Nephron progenitor cell (in vitro differentiated cells): ENCODE data around the gene ZNF506.
A peak's percentile ranks its signal among the peaks of the same experiment; 100 is the strongest.
"Not testable (repeated sequence)": the region's sequence is repeated elsewhere in the genome, so short reads cannot be mapped to it uniquely, and the experiment has no call there.

Source experiments
- DNase-seq: peaks from one replicate; pipeline ENCODE4 v3.0.0; 2021
- H3K27ac Mint-ChIP-seq: 2 replicates; pipeline ENCODE4 v1.8.0; 2021; ENCODE audit warnings: mild to moderate bottlenecking, moderate library complexity, mixed read lengths
- H3K27me3 Mint-ChIP-seq: 2 replicates; pipeline ENCODE4 v1.8.0; 2021; ENCODE audit warnings: mild to moderate bottlenecking, low read depth, mixed read lengths; ENCODE audit not compliant: poor library complexity
- H3K36me3 Mint-ChIP-seq: 2 replicates; pipeline ENCODE4 v1.8.0; 2021; ENCODE audit warnings: low read depth, mixed read lengths
- H3K4me1 Mint-ChIP-seq: 2 replicates; pipeline ENCODE4 v1.8.0; 2021; ENCODE audit warnings: mixed read lengths
- H3K4me3 Mint-ChIP-seq: 2 replicates; pipeline ENCODE4 v1.8.0; 2021; ENCODE audit warnings: mild to moderate bottlenecking, moderate library complexity, mixed read lengths
- H3K9me3 Mint-ChIP-seq: 2 replicates; pipeline ENCODE4 v1.8.0; 2021; ENCODE audit warnings: mild to moderate bottlenecking, moderate library complexity, mixed read lengths
- TF ChIP-seq, protein P1 (sequence below): fragments of 200-600 bp; sonication (generic); IDR thresholded peaks from 2 replicates; pipeline ENCODE4 v1.5.0; 2021; ENCODE audit warnings: antibody characterized with exemption

ZNF506 gene

DNA sequence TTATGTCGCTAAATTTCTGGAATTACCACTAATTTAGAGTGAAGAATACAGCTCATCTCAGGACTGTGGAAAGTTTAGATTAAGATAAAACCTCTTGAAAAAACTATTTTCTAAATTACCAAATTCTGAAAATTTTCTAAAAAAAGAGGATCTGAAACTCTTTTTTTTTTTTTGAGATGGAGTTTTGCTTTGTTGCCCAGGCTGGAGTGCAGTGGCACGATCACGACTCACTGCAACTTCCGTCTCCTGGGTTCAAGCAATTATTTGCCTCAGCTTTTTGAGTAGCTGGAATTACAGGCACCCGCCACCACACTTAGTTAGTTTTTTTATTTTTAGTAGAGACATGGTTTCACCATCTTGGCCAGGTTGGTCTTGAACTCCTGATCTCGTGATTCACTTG lies 27.5 kb upstream of the ZNF506 start:
- H3K9me3 Mint-ChIP-seq, result peaks cover 50% of the 10 kb centered on the region
- no peak overlapping the region for H3K27ac Mint-ChIP-seq
- H3K27me3 Mint-ChIP-seq, result peaks cover 3% of the 10 kb centered on the region
- DNase-seq, result no peak
- H3K36me3 Mint-ChIP-seq, result peaks cover 4% of the 10 kb centered on the region
- TF ChIP-seq, protein P1, sequence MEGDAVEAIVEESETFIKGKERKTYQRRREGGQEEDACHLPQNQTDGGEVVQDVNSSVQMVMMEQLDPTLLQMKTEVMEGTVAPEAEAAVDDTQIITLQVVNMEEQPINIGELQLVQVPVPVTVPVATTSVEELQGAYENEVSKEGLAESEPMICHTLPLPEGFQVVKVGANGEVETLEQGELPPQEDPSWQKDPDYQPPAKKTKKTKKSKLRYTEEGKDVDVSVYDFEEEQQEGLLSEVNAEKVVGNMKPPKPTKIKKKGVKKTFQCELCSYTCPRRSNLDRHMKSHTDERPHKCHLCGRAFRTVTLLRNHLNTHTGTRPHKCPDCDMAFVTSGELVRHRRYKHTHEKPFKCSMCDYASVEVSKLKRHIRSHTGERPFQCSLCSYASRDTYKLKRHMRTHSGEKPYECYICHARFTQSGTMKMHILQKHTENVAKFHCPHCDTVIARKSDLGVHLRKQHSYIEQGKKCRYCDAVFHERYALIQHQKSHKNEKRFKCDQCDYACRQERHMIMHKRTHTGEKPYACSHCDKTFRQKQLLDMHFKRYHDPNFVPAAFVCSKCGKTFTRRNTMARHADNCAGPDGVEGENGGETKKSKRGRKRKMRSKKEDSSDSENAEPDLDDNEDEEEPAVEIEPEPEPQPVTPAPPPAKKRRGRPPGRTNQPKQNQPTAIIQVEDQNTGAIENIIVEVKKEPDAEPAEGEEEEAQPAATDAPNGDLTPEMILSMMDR, result no peak
- H3K4me3 Mint-ChIP-seq, result no peak overlapping the region
- no peaks in the 10 kb centered on the region for H3K4me1 Mint-ChIP-seq

DNA sequence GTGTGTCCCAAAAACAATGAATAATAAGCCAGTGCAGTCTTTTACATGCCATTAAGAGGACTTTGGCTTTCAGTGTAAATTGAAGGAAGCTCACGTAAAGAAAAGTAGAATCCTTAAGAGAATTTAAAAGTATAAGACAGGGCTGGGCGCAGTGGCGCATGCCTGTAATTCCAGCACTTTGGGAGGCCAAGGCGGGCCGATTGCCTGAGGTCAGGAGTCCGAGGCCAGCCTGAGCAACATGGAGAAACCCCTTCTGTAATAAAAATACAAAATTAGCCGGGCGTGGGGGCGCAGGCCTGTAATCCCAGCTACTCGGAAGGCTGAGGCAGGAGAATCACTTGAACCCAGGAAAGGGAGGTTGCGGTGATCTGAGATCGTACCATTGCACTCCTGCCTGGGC lies 26.2 kb upstream of the ZNF506 start:
- Mint-ChIP-seq H3K4me1 (no peaks in the 10 kb centered on the region), H3K27ac (no peak overlapping the region), H3K36me3 (peaks cover 9% of the 10 kb centered on the region), H3K4me3 (no peak overlapping the region), H3K27me3 (peaks cover 3% of the 10 kb centered on the region), H3K9me3 (peaks cover 62% of the 10 kb centered on the region)
- TF ChIP-seq, protein P1, result no peak
- no peak for DNase-seq

DNA sequence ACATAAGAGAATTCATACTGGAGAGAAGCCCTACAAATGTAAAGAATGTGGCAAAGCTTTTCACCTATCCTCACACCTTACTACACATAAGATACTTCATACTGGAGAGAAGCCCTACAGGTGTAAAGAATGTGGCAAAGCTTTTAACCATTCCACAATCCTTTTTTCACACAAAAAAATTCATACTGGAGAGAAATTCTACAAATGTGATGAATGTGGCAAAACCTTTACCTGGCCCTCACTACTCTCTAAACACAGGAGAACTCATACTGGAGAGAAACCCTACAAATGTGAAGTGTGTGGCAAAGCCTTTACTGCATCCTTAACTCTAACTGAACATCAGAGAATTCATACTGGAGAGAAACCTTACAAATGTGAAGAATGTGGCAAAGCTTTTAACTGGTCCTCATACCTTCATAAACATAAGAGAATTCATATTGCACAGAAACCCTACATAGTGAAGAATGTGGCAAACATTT lies 14.0 kb upstream of the ZNF506 start:
- Mint-ChIP-seq H3K4me1 (no peaks in the 10 kb centered on the region), H3K9me3 (peaks cover 81% of the 10 kb centered on the region), H3K36me3 (peaks cover 23% of the 10 kb centered on the region), H3K4me3 (no peak overlapping the region), H3K27ac (no peak overlapping the region), H3K27me3 (no peaks in the 10 kb centered on the region)
- no peak for DNase-seq
- TF ChIP-seq, protein P1, result no peak

DNA sequence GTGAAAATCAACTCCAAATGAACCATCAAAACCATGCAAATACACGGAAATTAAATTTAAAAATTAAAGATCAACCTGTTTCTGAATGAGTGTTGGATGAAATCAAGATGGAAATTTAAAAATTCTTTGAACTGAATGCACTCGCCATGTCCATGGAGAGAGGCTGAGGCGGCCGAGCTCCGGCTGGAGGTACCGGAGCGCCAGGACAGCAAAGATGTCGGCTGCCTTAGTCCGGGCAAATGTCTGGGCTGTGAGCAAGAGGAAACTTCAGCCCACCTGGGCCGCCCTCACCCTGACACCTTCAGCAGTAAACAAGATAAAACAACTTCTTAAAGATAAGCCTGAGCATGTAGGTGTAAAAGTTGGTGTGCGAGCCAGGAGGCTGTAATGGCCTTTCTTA lies 5.3 kb upstream of the ZNF506 start:
- Mint-ChIP-seq H3K27ac (no peak overlapping the region), H3K9me3 (peaks cover 98% of the 10 kb centered on the region), H3K4me1 (no peaks in the 10 kb centered on the region), H3K27me3 (peaks cover 8% of the 10 kb centered on the region), H3K36me3 (peaks cover 34% of the 10 kb centered on the region), H3K4me3 (no peak overlapping the region)
- TF ChIP-seq, protein P1, result no peak
- no peak for DNase-seq

DNA sequence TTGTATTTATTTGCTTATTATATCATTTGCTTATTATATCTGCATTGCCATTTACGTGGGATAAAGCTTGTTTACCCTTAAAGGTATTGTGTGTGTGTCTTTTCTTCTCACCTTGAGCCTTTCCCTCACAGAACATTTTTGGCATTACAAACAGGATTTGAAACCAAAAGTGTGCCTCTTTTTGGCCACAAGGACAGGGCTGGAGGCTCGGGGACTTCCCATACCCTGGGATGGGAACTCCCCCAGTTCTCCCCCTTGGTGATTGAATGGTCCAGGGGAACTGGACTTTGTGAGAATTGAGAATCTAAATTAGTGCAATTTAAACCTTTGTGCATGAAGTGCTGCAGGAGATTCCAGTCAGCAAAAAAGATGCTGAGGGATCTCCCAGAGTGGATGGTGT lies 2.4 kb upstream of the ZNF506 start:
- peaks cover 9% of the 10 kb centered on the region for H3K27me3 Mint-ChIP-seq
- DNase-seq, result no peak
- peaks cover 45% of the 10 kb centered on the region for H3K36me3 Mint-ChIP-seq
- H3K4me3 Mint-ChIP-seq, result no peak overlapping the region
- TF ChIP-seq, protein P1, result no peak
- no peak overlapping the region for H3K27ac Mint-ChIP-seq
- H3K4me1 Mint-ChIP-seq, result no peaks in the 10 kb centered on the region
- peaks cover 100% of the 10 kb centered on the region for H3K9me3 Mint-ChIP-seq

DNA sequence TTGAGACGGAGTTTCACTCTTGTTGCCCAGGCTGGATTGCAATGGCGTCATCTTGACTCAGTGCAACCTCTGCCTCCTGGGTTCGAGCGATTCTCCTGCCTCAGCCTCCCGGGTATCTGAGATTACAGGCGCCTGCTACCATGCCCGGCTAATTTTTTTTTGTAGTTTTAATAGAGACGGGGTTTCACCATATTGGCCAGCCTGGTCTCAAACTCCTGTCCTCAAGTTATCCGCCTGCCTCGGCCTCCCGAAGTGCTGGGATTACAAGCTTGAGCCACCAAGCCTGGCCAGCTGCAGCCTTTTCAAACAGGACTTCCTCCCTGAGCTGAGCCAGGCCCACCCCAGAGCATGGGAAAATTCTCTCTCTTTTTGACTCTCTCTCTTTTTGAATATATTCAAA lies 426 bp upstream of the ZNF506 start:
- H3K27ac Mint-ChIP-seq, H3K27me3 Mint-ChIP-seq, H3K4me1 Mint-ChIP-seq, DNase-seq: not testable (repeated sequence)
- Mint-ChIP-seq H3K36me3 (peaks cover 62% of the 10 kb centered on the region), H3K9me3 (peaks cover 98% of the 10 kb centered on the region), H3K4me3 (peak overlapping the region; percentile 94)
